ENCODE results near the gene RET. TPM values are rescaled to one million over a fixed set of nuclear protein-coding genes. Genes with fewer than 3 reads are reported as not detected.

Gene RET
- total and polyA plus RNA-seq, 2 of the 13 experiments (the other 11 are each of a cell fraction or from before 2014, with no cell fraction given): 0.02 TPM; not detected in 1

- BruUV-seq (replicated peaks): no TSS peak
- Histone ChIP-seq H3K9ac (ENCODE audit: insufficient read depth, low read depth, low read length) (no peak overlapping the region), H2AFZ (ENCODE audit: low read length) (no peak overlapping the region), H3K4me1 (ENCODE audit: insufficient read depth, low read length) (peaks cover 12% of the 10 kb centered on the region), H3K27ac (ENCODE audit: extremely low read length, insufficient read depth, low read length) (no peak overlapping the region), H3K9me3 (ENCODE audit: low read length) (no peaks in the 10 kb centered on the region), H3K36me3 (replicated peaks in 1 of 2; ENCODE audit: control insufficient read depth in 1 of 2, insufficient read depth in 2 of 2, low read length in 2 of 2) (no peaks in the 10 kb centered on the region), H3K4me2 (ENCODE audit: low read depth, low read length) (no peak overlapping the region), H3K27me3 (ENCODE audit: control insufficient read depth in 1 of 2, insufficient read depth in 2 of 2, low read length in 2 of 2) (peaks cover 2 to 22% of the 10 kb centered on the region in 2 experiments; a peak in 3 of 5 replicates), H3K79me2 (ENCODE audit: insufficient read depth, low read length) (no peaks in the 10 kb centered on the region), H3K4me3 (replicated peaks in 1 of 3; ENCODE audit: insufficient read depth in 1 of 3, low read depth in 2 of 3, low read length in 3 of 3) (no peak overlapping the region), H4K20me1 (ENCODE audit: insufficient read depth, low read length) (no peaks in the 10 kb centered on the region)
- ATAC-seq (peak; percentile 53; the same call in 2 of the 3 replicates), DNase-seq (ENCODE audit: low spot score) (peak; percentile 3), FAIRE-seq (no peak)
- intact Hi-C loops (cut with micrococcal nuclease; ENCODE audit: unreplicated experiment) (no loop called here), in situ Hi-C loops (cut with HindIII; ENCODE audit: extremely low pct_ligation_motif_present, low pct_unique_long_range_greater_than_20kb) (no loop called here)
- POLR2A ChIA-PET: no interaction called here
- WGBS (ENCODE audit: low lambda C conversion rate): 0% methylated on average over 3 of the region's 3 CpGs
- TF ChIP-seq BCL6 (CRISPR knock-in tag; IDR thresholded peaks at IDR 0.05) (0 out of 2 replicates have a peak, but pooled peaks have one; percentile 38), TBX3 (IDR thresholded peaks at IDR 0.05; ENCODE audit: borderline replicate concordance) (0 out of 2 replicates have a peak, but pooled peaks have one; percentile 11), ZMYM3 (CRISPR knock-in tag; IDR thresholded peaks at IDR 0.05) (peak; percentile 21; the same call in 1 of the 2 replicates), TOPORS (CRISPR knock-in tag; IDR thresholded peaks at IDR 0.05) (no peak)
- CTCF ChIA-PET (ENCODE audit: low intra/inter-chr PET ratio, low total read pairs): no interaction called here
These were observed 21.7 kb upstream of the RET start for GRCh38 chr10:43055217-43055616.

GRCh38 chr10:43055991-43056567 lies 20.8 kb upstream of the RET start:
- ChIA-PET POLR2A (no interaction called here), CTCF (ENCODE audit: low intra/inter-chr PET ratio, low total read pairs) (no interaction called here)
- no peak for DNase-seq (ENCODE audit: low spot score)
- no peak for ATAC-seq
- intact Hi-C loops (cut with micrococcal nuclease; ENCODE audit: unreplicated experiment): no loop called here
- Histone ChIP-seq H3K27ac (ENCODE audit: extremely low read length, insufficient read depth, low read length) (no peak overlapping the region), H2AFZ (ENCODE audit: low read length) (no peak overlapping the region), H4K20me1 (ENCODE audit: insufficient read depth, low read length) (no peaks in the 10 kb centered on the region), H3K4me3 (replicated peaks in 1 of 3; ENCODE audit: insufficient read depth in 1 of 3, low read depth in 2 of 3, low read length in 3 of 3) (no peak overlapping the region), H3K9me3 (ENCODE audit: low read length) (no peaks in the 10 kb centered on the region), H3K4me2 (ENCODE audit: low read depth, low read length) (no peak overlapping the region), H3K27me3 (ENCODE audit: control insufficient read depth in 1 of 2, insufficient read depth in 2 of 2, low read length in 2 of 2) (peaks cover 4 to 22% of the 10 kb centered on the region in 2 experiments; a peak in 3 of 5 replicates), H3K4me1 (ENCODE audit: insufficient read depth, low read length) (peaks cover 12% of the 10 kb centered on the region), H3K36me3 (replicated peaks in 1 of 2; ENCODE audit: control insufficient read depth in 1 of 2, insufficient read depth in 2 of 2, low read length in 2 of 2) (no peaks in the 10 kb centered on the region), H3K9ac (ENCODE audit: insufficient read depth, low read depth, low read length) (no peak overlapping the region), H3K79me2 (ENCODE audit: insufficient read depth, low read length) (no peaks in the 10 kb centered on the region)
- 38% methylated on average over 2 of the region's 2 CpGs for WGBS (ENCODE audit: low lambda C conversion rate)
- TF ChIP-seq DMAP1 (CRISPR knock-in tag; IDR thresholded peaks at IDR 0.05) (no peak), ZNF20 (CRISPR knock-in tag; IDR thresholded peaks at IDR 0.05) (no peak), GRHL1 (CRISPR knock-in tag; conservative IDR thresholded peaks at IDR 0.05) (no peak), MBD4 (IDR thresholded peaks at IDR 0.05; ENCODE audit: borderline replicate concordance, low read length) (no peak), ZKSCAN8 (CRISPR knock-in tag; IDR thresholded peaks at IDR 0.05; ENCODE audit: borderline replicate concordance) (no peak)
- TF ChIP-seq, protein P1, sequence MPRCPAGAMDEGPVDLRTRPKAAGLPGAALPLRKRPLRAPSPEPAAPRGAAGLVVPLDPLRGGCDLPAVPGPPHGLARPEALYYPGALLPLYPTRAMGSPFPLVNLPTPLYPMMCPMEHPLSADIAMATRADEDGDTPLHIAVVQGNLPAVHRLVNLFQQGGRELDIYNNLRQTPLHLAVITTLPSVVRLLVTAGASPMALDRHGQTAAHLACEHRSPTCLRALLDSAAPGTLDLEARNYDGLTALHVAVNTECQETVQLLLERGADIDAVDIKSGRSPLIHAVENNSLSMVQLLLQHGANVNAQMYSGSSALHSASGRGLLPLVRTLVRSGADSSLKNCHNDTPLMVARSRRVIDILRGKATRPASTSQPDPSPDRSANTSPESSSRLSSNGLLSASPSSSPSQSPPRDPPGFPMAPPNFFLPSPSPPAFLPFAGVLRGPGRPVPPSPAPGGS (CRISPR knock-in tag; IDR thresholded peaks at IDR 0.05): no peak
- TF ChIP-seq, protein P2, sequence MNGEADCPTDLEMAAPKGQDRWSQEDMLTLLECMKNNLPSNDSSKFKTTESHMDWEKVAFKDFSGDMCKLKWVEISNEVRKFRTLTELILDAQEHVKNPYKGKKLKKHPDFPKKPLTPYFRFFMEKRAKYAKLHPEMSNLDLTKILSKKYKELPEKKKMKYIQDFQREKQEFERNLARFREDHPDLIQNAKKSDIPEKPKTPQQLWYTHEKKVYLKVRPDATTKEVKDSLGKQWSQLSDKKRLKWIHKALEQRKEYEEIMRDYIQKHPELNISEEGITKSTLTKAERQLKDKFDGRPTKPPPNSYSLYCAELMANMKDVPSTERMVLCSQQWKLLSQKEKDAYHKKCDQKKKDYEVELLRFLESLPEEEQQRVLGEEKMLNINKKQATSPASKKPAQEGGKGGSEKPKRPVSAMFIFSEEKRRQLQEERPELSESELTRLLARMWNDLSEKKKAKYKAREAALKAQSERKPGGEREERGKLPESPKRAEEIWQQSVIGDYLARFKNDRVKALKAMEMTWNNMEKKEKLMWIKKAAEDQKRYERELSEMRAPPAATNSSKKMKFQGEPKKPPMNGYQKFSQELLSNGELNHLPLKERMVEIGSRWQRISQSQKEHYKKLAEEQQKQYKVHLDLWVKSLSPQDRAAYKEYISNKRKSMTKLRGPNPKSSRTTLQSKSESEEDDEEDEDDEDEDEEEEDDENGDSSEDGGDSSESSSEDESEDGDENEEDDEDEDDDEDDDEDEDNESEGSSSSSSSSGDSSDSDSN (CRISPR knock-in tag; IDR thresholded peaks at IDR 0.05): no peak
- FAIRE-seq: no peak
- BruUV-seq (replicated peaks): no TSS peak
- in situ Hi-C loops (cut with HindIII; ENCODE audit: extremely low pct_ligation_motif_present, low pct_unique_long_range_greater_than_20kb): no loop called here

Data from HepG2 (cell line).